SK-N-SH treated with all-trans-retinoic acid at 6 μM for 48 hours (cell line): ENCODE measurements around the gene GRAMD1C.

Experiments used
- ATAC-seq: fragments of 200-7000 bp; cut with Tn5 transposase; 3 replicates; pipeline ENCODE4 v1.9.1; 2020; ENCODE audit warnings: mild to moderate bottlenecking, moderate library complexity
- ARNTL ChIP-seq: fragments of 450-650 bp; formaldehyde crosslinking; IDR thresholded peaks from 2 replicates; pipeline ENCODE4 v1.5.0; 2020; ENCODE audit warnings: low read depth, mild to moderate bottlenecking, moderate library complexity, borderline replicate concordance
- CSDC2 ChIP-seq: fragments of 250-450 bp; sonication (Bioruptor Pico); IDR thresholded peaks from 2 replicates; pipeline ENCODE4 v1.5.0; 2020; ENCODE audit warnings: mild to moderate bottlenecking, moderate library complexity
- ESRRG ChIP-seq: fragments of 250-450 bp; sonication (Bioruptor Pico); IDR thresholded peaks from 2 replicates; pipeline ENCODE4 v1.6.1; 2021; ENCODE audit warnings: mild to moderate bottlenecking
- GLIS3 ChIP-seq: fragments of 250-450 bp; sonication (Bioruptor Pico); IDR thresholded peaks from 2 replicates; pipeline ENCODE4 v1.5.0; 2020; ENCODE audit warnings: mild to moderate bottlenecking, moderate library complexity
- ISL1 ChIP-seq: fragments of 250-450 bp; sonication (Bioruptor Pico); IDR thresholded peaks from 2 replicates; pipeline ENCODE4 v2.1.2; 2022; ENCODE audit warnings: mild to moderate bottlenecking, moderate library complexity
- OSR1 ChIP-seq: fragments of 250-450 bp; sonication (Bioruptor Pico); IDR thresholded peaks from 2 replicates; pipeline ENCODE4 v1.8.0; 2022; ENCODE audit warnings: moderate library complexity, mild to moderate bottlenecking, inconsistent platforms
- PPARA ChIP-seq: fragments of 250-450 bp; sonication (Bioruptor Pico); IDR thresholded peaks from 2 replicates; pipeline ENCODE4 v1.5.0; 2020; ENCODE audit warnings: mild to moderate bottlenecking, borderline replicate concordance
- RARB ChIP-seq: fragments of 250-450 bp; sonication (Bioruptor Pico); IDR thresholded peaks from 2 replicates; pipeline ENCODE4 v1.8.0; 2021; ENCODE audit warnings: mild to moderate bottlenecking, moderate library complexity
- SNAI2 ChIP-seq: fragments of 250-450 bp; sonication (Bioruptor Pico); IDR thresholded peaks from 2 replicates; pipeline ENCODE4 v1.5.0; 2020; ENCODE audit warnings: mild to moderate bottlenecking, moderate library complexity
- TCF4 ChIP-seq: fragments of 250-450 bp; sonication (Bioruptor Pico); IDR thresholded peaks from 2 replicates; pipeline ENCODE4 v1.8.0; 2021; ENCODE audit warnings: mild to moderate bottlenecking, moderate library complexity, borderline replicate concordance
- ZC3H10 ChIP-seq: fragments of 250-450 bp; sonication (Bioruptor Pico); IDR thresholded peaks from 2 replicates; pipeline ENCODE4 v1.5.1; 2021; ENCODE audit warnings: mild to moderate bottlenecking, moderate library complexity
- ZFP30 ChIP-seq: fragments of 450-650 bp; formaldehyde crosslinking; IDR thresholded peaks from 2 replicates; pipeline ENCODE4 v1.5.0; 2022; ENCODE audit warnings: mild to moderate bottlenecking, moderate library complexity
- ZNF565 ChIP-seq: fragments of 450-650 bp; formaldehyde crosslinking; conservative IDR thresholded peaks from 2 replicates; pipeline ENCODE4 v1.5.0; 2020; ENCODE audit warnings: low read depth, mild to moderate bottlenecking, moderate library complexity
- ZNF8 ChIP-seq: fragments of 450-650 bp; formaldehyde crosslinking; IDR thresholded peaks from 2 replicates; pipeline ENCODE4 v1.5.0; 2020; ENCODE audit warnings: mild to moderate bottlenecking, moderate library complexity
- TF ChIP-seq, protein P1 (sequence below): fragments of 250-450 bp; sonication (Bioruptor Pico); IDR thresholded peaks from 2 replicates; pipeline ENCODE4 v1.8.0; 2020; ENCODE audit warnings: mild to moderate bottlenecking, moderate library complexity, borderline replicate concordance
- TF ChIP-seq, protein P2 (sequence below): fragments of 250-450 bp; sonication (Bioruptor Pico); IDR thresholded peaks from 2 replicates; pipeline ENCODE4 v1.8.0; 2021; ENCODE audit warnings: low read depth, mild to moderate bottlenecking, moderate library complexity, borderline replicate concordance
- TF ChIP-seq, protein P3 (sequence below): fragments of 250-450 bp; sonication (Bioruptor Pico); IDR thresholded peaks from 2 replicates; pipeline ENCODE4 v1.5.0; 2020; ENCODE audit warnings: mild to moderate bottlenecking, moderate library complexity

Gene GRAMD1C

DNA sequence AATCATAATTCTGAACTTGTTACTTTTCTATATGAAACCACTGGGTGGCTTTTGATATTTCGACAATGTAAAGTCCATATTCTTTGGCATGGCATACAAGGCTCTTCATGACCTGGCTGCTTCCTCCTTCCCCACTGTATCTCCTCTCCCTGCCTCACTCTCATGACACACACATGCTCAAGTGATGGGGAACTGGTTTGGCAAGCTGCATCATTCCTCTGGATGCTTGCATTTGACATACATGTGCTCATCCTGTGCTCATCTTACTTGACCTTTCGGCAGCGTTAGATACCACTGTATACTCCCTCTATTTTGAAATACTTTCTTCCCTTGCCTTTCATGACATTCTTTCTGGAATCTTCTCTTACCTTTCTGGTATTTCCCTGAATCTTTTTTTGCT, 57.4 kb downstream of the GRAMD1C start:
- TF ChIP-seq ZNF565 (CRISPR knock-in tag) (no peak), SNAI2 (CRISPR knock-in tag) (no peak), PPARA (CRISPR knock-in tag) (no peak), GLIS3 (CRISPR knock-in tag) (no peak), TCF4 (CRISPR knock-in tag) (no peak), OSR1 (no peak), ZC3H10 (CRISPR knock-in tag) (no peak), ARNTL (no peak), ESRRG (CRISPR knock-in tag) (no peak), CSDC2 (no peak), RARB (no peak)
- TF ChIP-seq, protein P1, sequence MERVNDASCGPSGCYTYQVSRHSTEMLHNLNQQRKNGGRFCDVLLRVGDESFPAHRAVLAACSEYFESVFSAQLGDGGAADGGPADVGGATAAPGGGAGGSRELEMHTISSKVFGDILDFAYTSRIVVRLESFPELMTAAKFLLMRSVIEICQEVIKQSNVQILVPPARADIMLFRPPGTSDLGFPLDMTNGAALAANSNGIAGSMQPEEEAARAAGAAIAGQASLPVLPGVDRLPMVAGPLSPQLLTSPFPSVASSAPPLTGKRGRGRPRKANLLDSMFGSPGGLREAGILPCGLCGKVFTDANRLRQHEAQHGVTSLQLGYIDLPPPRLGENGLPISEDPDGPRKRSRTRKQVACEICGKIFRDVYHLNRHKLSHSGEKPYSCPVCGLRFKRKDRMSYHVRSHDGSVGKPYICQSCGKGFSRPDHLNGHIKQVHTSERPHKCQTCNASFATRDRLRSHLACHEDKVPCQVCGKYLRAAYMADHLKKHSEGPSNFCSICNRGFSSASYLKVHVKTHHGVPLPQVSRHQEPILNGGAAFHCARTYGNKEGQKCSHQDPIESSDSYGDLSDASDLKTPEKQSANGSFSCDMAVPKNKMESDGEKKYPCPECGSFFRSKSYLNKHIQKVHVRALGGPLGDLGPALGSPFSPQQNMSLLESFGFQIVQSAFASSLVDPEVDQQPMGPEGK (CRISPR knock-in tag) = no peak
- TF ChIP-seq, protein P2, sequence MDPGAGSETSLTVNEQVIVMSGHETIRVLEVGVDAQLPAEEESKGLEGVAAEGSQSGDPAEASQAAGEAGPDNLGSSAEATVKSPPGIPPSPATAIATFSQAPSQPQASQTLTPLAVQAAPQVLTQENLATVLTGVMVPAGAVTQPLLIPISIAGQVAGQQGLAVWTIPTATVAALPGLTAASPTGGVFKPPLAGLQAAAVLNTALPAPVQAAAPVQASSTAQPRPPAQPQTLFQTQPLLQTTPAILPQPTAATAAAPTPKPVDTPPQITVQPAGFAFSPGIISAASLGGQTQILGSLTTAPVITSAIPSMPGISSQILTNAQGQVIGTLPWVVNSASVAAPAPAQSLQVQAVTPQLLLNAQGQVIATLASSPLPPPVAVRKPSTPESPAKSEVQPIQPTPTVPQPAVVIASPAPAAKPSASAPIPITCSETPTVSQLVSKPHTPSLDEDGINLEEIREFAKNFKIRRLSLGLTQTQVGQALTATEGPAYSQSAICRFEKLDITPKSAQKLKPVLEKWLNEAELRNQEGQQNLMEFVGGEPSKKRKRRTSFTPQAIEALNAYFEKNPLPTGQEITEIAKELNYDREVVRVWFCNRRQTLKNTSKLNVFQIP (CRISPR knock-in tag) = no peak
- TF ChIP-seq, protein P3, sequence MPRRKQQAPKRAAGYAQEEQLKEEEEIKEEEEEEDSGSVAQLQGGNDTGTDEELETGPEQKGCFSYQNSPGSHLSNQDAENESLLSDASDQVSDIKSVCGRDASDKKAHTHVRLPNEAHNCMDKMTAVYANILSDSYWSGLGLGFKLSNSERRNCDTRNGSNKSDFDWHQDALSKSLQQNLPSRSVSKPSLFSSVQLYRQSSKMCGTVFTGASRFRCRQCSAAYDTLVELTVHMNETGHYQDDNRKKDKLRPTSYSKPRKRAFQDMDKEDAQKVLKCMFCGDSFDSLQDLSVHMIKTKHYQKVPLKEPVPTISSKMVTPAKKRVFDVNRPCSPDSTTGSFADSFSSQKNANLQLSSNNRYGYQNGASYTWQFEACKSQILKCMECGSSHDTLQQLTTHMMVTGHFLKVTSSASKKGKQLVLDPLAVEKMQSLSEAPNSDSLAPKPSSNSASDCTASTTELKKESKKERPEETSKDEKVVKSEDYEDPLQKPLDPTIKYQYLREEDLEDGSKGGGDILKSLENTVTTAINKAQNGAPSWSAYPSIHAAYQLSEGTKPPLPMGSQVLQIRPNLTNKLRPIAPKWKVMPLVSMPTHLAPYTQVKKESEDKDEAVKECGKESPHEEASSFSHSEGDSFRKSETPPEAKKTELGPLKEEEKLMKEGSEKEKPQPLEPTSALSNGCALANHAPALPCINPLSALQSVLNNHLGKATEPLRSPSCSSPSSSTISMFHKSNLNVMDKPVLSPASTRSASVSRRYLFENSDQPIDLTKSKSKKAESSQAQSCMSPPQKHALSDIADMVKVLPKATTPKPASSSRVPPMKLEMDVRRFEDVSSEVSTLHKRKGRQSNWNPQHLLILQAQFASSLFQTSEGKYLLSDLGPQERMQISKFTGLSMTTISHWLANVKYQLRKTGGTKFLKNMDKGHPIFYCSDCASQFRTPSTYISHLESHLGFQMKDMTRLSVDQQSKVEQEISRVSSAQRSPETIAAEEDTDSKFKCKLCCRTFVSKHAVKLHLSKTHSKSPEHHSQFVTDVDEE (CRISPR knock-in tag) = no peak
- TF ChIP-seq, all 23 proteins: peak for 0
- no peak for ATAC-seq

DNA sequence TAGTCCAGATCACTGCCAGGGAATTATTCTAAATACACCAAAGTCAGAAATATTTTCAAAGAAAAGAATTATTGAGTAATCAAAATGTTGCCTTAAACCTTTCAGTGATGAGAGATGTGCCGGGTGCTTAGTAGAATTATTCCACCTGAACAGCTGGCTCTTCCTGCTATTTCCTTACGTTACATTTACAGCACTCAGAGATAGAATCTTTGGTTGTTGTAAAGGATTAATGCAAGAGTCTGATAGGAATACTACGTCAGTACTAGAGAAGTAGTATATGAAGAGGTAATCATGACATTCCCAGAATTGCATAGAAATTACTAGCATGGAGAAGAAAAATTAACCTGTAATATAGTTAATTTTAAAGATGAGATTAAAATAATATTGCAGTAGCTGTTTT, 58.3 kb downstream of the GRAMD1C start:
- TF ChIP-seq ZNF565 (CRISPR knock-in tag) (no peak), GLIS3 (CRISPR knock-in tag) (no peak), CSDC2 (no peak), PPARA (CRISPR knock-in tag) (no peak), ZNF8 (CRISPR knock-in tag) (no peak), ZC3H10 (CRISPR knock-in tag) (no peak), SNAI2 (CRISPR knock-in tag) (no peak), ARNTL (no peak), ESRRG (CRISPR knock-in tag) (no peak), TCF4 (CRISPR knock-in tag) (no peak), ISL1 (CRISPR knock-in tag) (no peak), ZFP30 (CRISPR knock-in tag) (no peak)
- TF ChIP-seq, protein P2 (CRISPR knock-in tag) = no peak
- TF ChIP-seq, protein P1 (CRISPR knock-in tag) = no peak
- TF ChIP-seq, protein P3 (CRISPR knock-in tag) = no peak
- no peak for ATAC-seq
